AG10803 (cell line): ENCODE results near the gene STX17.

Experiments
- DNase-seq: peaks from one replicate; pipeline ENCODE4 v3.0.0; 2010; ENCODE audit warnings: low read depth
- H3K4me3 ChIP-seq: 2 replicates; pipeline ENCODE4 v1.5.1; 2011; ENCODE audit warnings: mild to moderate bottlenecking, low read length, control low read depth
- CTCF ChIP-seq: conservative IDR thresholded peaks from 2 replicates; pipeline ENCODE4 v1.5.1; 2011; ENCODE audit warnings: mild to moderate bottlenecking, low read length, control low read depth, inconsistent platforms

The STX17 gene

GRCh38 chr9:99999797-100000196 lies 93.3 kb downstream of the STX17 start:
- no peak for TF ChIP-seq CTCF

GRCh38 chr9:100011062-100011681 lies 104.7 kb downstream of the STX17 start:
- TF ChIP-seq CTCF = peak; percentile 58
- DNase-seq = peak; percentile 48

More at GRCh38 chr9:99999797-100000196, 93.3 kb downstream of the STX17 start:
- no peak for DNase-seq
- H3K4me3 ChIP-seq = no peak overlapping the region

GRCh38 chr9:100012279-100012678 lies 105.8 kb downstream of the STX17 start:
- DNase-seq = no peak
- no peak overlapping the region for H3K4me3 ChIP-seq
- no peak for TF ChIP-seq CTCF

More at GRCh38 chr9:100011062-100011681, 104.7 kb downstream of the STX17 start:
- no peak overlapping the region for H3K4me3 ChIP-seq

GRCh38 chr9:100013573-100013972 lies 107.1 kb downstream of the STX17 start:
- TF ChIP-seq CTCF = no peak
- DNase-seq = no peak
- no peak overlapping the region for H3K4me3 ChIP-seq

GRCh38 chr9:100014846-100015245 lies 108.4 kb downstream of the STX17 start:
- H3K4me3 ChIP-seq = no peak overlapping the region
- DNase-seq = no peak
- TF ChIP-seq CTCF = no peak

GRCh38 chr9:100019541-100019940 lies 113.1 kb downstream of the STX17 start:
- H3K4me3 ChIP-seq = no peak overlapping the region
- no peak for DNase-seq
- no peak for TF ChIP-seq CTCF
